LNCaP clone FGC (cell line): ENCODE measurements around the gene RSPH1.

Experiments used
- DNase-seq: peaks from one replicate; pipeline ENCODE4 v3.0.0-alpha.2; 2011; ENCODE audit warnings: low read depth
- H3K4me3 ChIP-seq: 2 replicates; pipeline ENCODE4 v1.5.1; 2011; ENCODE audit warnings: mild to moderate bottlenecking, low read depth, low read length, control low read depth
- CTCF ChIP-seq: IDR thresholded peaks from 2 replicates; pipeline ENCODE4 v1.5.1; 2012; ENCODE audit warnings: mild to moderate bottlenecking; ENCODE audit not compliant: control insufficient read depth, insufficient read depth; ENCODE audit errors: extremely low read depth

RSPH1 gene

GRCh38 chr21:42541618-42542017, 45.6 kb upstream of the RSPH1 start:
- TF ChIP-seq CTCF, result no peak
- no peak for DNase-seq
- no peak overlapping the region for H3K4me3 ChIP-seq

DNA sequence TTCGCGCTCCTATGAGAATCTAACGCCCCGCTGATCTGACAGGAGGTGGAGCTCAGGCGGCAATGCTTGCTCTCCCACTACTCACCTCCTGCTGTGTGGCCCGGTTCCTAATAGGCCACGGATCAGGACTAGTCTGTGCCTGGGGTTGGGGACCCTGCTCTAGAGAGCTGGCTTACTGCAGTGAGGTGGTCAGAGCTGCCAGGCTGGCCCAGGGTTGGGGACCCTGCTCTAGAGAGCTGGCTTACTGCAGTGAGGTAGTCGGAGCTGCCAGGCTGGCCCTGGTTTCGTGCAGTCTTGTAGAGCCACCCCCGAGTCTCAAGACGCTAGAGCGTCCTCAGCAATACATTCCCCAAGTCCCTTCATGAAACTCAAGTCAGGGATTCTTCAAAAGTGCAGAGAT, 45.1 kb upstream of the RSPH1 start:
- TF ChIP-seq CTCF, result no peak
- DNase-seq, result no peak
- H3K4me3 ChIP-seq, result no peak overlapping the region

- no peak overlapping the region for H3K4me3 ChIP-seq
- no peak for DNase-seq
- no peak for TF ChIP-seq CTCF
Measured at GRCh38 chr21:42540396-42540795, 44.4 kb upstream of the RSPH1 start.

DNA sequence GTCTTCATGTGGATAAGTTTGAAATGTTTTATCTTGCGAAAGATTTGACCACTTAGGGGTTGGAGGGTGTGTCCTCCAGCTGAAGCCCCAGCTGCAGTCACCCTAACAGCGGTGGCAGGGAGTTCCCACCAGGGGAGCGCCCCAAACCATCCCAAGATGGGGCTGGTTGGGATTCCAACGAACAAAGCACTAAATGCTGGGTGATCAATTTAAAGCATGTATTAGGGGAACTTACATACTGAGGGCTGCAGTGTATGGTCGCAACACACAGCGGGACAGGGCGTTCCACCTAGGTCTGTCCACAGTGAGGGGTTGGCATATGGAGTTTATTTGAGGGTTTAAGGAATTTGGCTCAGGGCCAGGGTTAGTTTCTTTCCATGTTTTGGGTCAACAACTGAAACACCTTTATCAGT, 43.9 kb upstream of the RSPH1 start:
- peak overlapping the region; percentile 36; the same call in 1 of the 2 replicates for H3K4me3 ChIP-seq
- DNase-seq, result no peak
- peak; percentile 19; the same call in 1 of the 2 replicates for TF ChIP-seq CTCF

- no peak for DNase-seq
- TF ChIP-seq CTCF, result no peak
- H3K4me3 ChIP-seq, result peak overlapping the region; percentile 36
Measured at GRCh38 chr21:42539342-42539741, 43.3 kb upstream of the RSPH1 start.

DNA sequence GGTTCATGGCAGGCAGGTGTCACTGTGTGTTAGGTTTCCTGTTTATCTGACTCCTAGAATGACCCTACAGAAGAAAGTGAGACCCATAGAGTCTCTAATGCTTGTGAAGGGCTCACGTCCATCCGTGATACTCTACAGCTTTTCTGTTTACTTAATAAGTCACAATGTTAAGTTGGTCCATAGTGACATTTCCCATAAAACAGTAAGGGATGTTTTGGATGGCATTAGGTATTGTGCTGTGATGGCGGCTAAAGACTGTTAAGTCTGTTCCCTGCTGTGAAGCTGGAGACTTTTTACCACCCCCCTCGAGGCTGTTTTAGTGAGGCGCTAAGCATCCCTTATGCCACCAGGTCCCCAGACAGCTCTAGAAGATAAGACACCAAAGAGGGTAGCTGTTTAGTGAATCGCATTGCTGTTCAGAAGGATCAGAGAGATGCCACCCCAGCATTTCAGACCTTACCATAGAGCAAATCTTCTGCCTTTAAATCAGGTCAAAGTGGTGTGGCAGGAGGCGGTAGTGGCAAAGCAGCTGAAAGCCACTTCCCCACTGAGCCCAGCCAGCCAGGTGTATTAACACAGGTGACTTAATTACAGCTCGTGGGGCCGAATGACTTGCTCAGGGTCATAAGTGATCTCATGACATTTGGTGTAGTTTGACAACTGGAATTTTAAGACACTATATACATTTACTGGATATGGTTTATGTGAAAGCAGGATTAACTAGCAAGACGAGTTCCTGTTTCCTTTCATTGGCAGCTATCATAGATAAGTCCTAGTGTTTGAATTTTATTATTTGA, 42.7 kb upstream of the RSPH1 start:
- DNase-seq, result peak; percentile 92
- peak overlapping the region; percentile 36 for H3K4me3 ChIP-seq

More for the DNA sequence above, 42.7 kb upstream of the RSPH1 start:
- TF ChIP-seq CTCF, result no peak
